CD14-positive monocyte (primary cell): ENCODE measurements around the gene FERD3L. TPM values are rescaled to one million over a fixed set of nuclear protein-coding genes. Genes with fewer than 3 reads are reported as not detected.

Source experiments
- DNase-seq, 3 donors: peaks; one replicate each; pipeline ENCODE4 v3.0.0-alpha.2; 2011 to 2022
- H2AFZ ChIP-seq: 2 replicates; pipeline ENCODE4 v1.6.0; 2012; ENCODE audit warnings: mild to moderate bottlenecking, low read depth, low read length, inconsistent platforms; ENCODE audit not compliant: insufficient read depth, poor library complexity, severe bottlenecking
- H3K27ac ChIP-seq, 2 donors: 1 replicate in 1 of 2; 2 replicates in 1 of 2; pipeline ENCODE4 v1.5.1; 2012 to 2013; ENCODE audit warnings: low read length in 2 of 2, control low read depth in 1 of 2, inconsistent platforms in 1 of 2, low read depth in 1 of 2, mild to moderate bottlenecking in 1 of 2
- H3K27me3 ChIP-seq, 2 donors: one replicate each; pipeline versions ENCODE4 v1.6.0 to v1.6.1; 2011 to 2013; ENCODE audit warnings: low read length in 2 of 2; ENCODE audit not compliant: control insufficient read depth in 2 of 2, insufficient read depth in 2 of 2
- H3K36me3 ChIP-seq, 2 donors: replicated peaks in 1 of 2; 1 replicate in 1 of 2; 2 replicates in 1 of 2; pipeline versions ENCODE4 v1.5.1 to v1.6.1; 2012 to 2013; ENCODE audit warnings: low read length in 2 of 2, control low read depth in 1 of 2, inconsistent platforms in 1 of 2, mild to moderate bottlenecking in 1 of 2; ENCODE audit not compliant: insufficient read depth in 2 of 2, control insufficient read depth in 1 of 2
- H3K4me1 ChIP-seq, 2 donors: 1 replicate in 1 of 2; 2 replicates in 1 of 2; pipeline versions ENCODE4 v1.5.1 to v1.6.1; 2012 to 2013; ENCODE audit warnings: low read length in 2 of 2, control low read depth in 1 of 2, inconsistent platforms in 1 of 2, mild to moderate bottlenecking in 1 of 2, moderate library complexity in 1 of 2; ENCODE audit not compliant: insufficient read depth in 2 of 2, control insufficient read depth in 1 of 2
- H3K4me2 ChIP-seq: replicated peaks from 2 replicates; pipeline ENCODE3; 2012; ENCODE audit warnings: low read length, moderate library complexity, mild to moderate bottlenecking; ENCODE audit not compliant: poor library complexity, severe bottlenecking; ENCODE audit errors: extremely low read depth
- H3K4me3 ChIP-seq, 3 experiments: fragments of 200-600 bp in 1 of 3; sonication (generic) in 1 of 3; replicated peaks in 1 of 3; 1 replicate in 2 of 3; 2 replicates in 1 of 3; pipeline ENCODE4 v1.5.1; 2011 to 2013; ENCODE audit warnings: low read length in 3 of 3, mild to moderate bottlenecking in 3 of 3, control low read depth in 2 of 3, low read depth in 2 of 3, inconsistent platforms in 1 of 3, moderate library complexity in 1 of 3
- H3K79me2 ChIP-seq: 2 replicates; pipeline ENCODE4 v1.6.0; 2012; ENCODE audit warnings: mild to moderate bottlenecking, control low read depth, inconsistent platforms, low read length, moderate library complexity; ENCODE audit not compliant: insufficient read depth
- H3K9ac ChIP-seq: 2 replicates; pipeline ENCODE4 v1.6.0; 2017; ENCODE audit warnings: low read length, mild to moderate bottlenecking; ENCODE audit not compliant: insufficient read depth, poor library complexity, severe bottlenecking
- H3K9me3 ChIP-seq, 2 donors: replicated peaks in 1 of 2; 1 replicate in 1 of 2; 2 replicates in 1 of 2; pipeline versions ENCODE4 v1.5.1 to v1.6.1; 2012 to 2013; ENCODE audit warnings: low read length in 2 of 2, control low read depth in 1 of 2; ENCODE audit not compliant: control insufficient read depth in 1 of 2, insufficient read depth in 1 of 2
- H4K20me1 ChIP-seq: 2 replicates; pipeline ENCODE4 v1.6.0; 2012; ENCODE audit warnings: mild to moderate bottlenecking, low read length, control low read depth, moderate library complexity; ENCODE audit not compliant: insufficient read depth
- H3K27ac Mint-ChIP-seq, 7 donors: one replicate each; pipeline ENCODE4 v1.8.0; 2020; ENCODE audit warnings: mild to moderate bottlenecking in 7 of 7, mixed read lengths in 7 of 7, moderate library complexity in 6 of 7, inconsistent platforms in 2 of 7
- H3K27me3 Mint-ChIP-seq, 3 donors: one replicate each; pipeline ENCODE4 v1.8.0; 2021 to 2022; ENCODE audit warnings: low read depth in 3 of 3, mild to moderate bottlenecking in 3 of 3, mixed read lengths in 3 of 3, moderate library complexity in 3 of 3, inconsistent platforms in 1 of 3
- H3K36me3 Mint-ChIP-seq, 2 donors: one replicate each; pipeline ENCODE4 v1.8.0; 2020; ENCODE audit warnings: mixed read lengths in 2 of 2, inconsistent platforms in 1 of 2, mild to moderate bottlenecking in 1 of 2
- H3K4me1 Mint-ChIP-seq: one replicate; pipeline ENCODE4 v1.8.0; 2020; ENCODE audit warnings: mild to moderate bottlenecking, mixed read lengths
- H3K4me3 Mint-ChIP-seq, 2 donors: one replicate each; pipeline ENCODE4 v1.8.0; 2020; ENCODE audit warnings: mild to moderate bottlenecking in 2 of 2, mixed read lengths in 2 of 2, moderate library complexity in 1 of 2
- H3K9me3 Mint-ChIP-seq, 7 donors: one replicate each; pipeline ENCODE4 v1.8.0; 2020 to 2022; ENCODE audit warnings: mixed read lengths in 7 of 7, mild to moderate bottlenecking in 6 of 7, moderate library complexity in 6 of 7, inconsistent platforms in 2 of 7
- CTCF ChIP-seq: fragments of 200-600 bp; IDR thresholded peaks from one replicate; pipeline ENCODE4 v1.8.0; 2022; ENCODE audit warnings: antibody characterized with exemption, mild to moderate bottlenecking
- WGBS: methylation state at CpG from one replicate; pipeline ENCODE4 v1.1.5; 2013; ENCODE audit warnings: missing lambda C conversion rate; ENCODE audit not compliant: insufficient coverage; 5-methylcytosine and 5-hydroxymethylcytosine counted together
- intact Hi-C, 2 donors: fragments of 100-400 bp; cut with micrococcal nuclease; formaldehyde crosslinking; loops; one replicate each; pipeline versions ENCODE4 v1.15.0 to v1.15.1; 2023
- polyA plus RNA-seq, 3 donors: library from polyadenylated mRNA; depleted of rRNA in 1 of 3; unstranded in 2 of 3; stranded (reverse) in 1 of 3; fragments of 300-500 nt in 2 of 3; fragments of >200 nt in 1 of 3; fragmentation: Illumina TruSeq in 2 of 3; gene quantifications; 1 replicate in 2 of 3; 2 replicates in 1 of 3; pipeline ENCODE4 v1.2.3, GENCODE V29; 2012 to 2021

The FERD3L gene
- polyA plus RNA-seq, 3 donors: not detected

GRCh38 chr7:19097165-19098055 is 47.8 kb downstream of the FERD3L start:
- H3K4me2 ChIP-seq: no peak overlapping the region
- Mint-ChIP-seq H3K4me3 (peak overlapping the region in 1 of 2 donors; percentile 24), H3K27ac (no peak overlapping the region), H3K27me3 (peaks cover 24 to 44% (median 32%) of the 10 kb centered on the region in 3 donors), H3K36me3 (no peaks in the 10 kb centered on the region), H3K9me3 (peaks cover 0 to 4% (median 0%) of the 10 kb centered on the region in 7 donors), H3K4me1 (no peaks in the 10 kb centered on the region)
- H3K9me3 ChIP-seq: no peaks in the 10 kb centered on the region
- intact Hi-C loops: no loop called here
- H4K20me1 ChIP-seq: no peaks in the 10 kb centered on the region
- no peaks in the 10 kb centered on the region for H3K36me3 ChIP-seq
- H3K9ac ChIP-seq: no peak overlapping the region
- H3K27me3 ChIP-seq: peaks cover 37 to 59% of the 10 kb centered on the region in 2 donors
- DNase-seq: no peak
- no peak overlapping the region for H3K4me3 ChIP-seq
- no peak for TF ChIP-seq CTCF
- H2AFZ ChIP-seq: no peak overlapping the region
- H3K27ac ChIP-seq: no peak overlapping the region
- no peaks in the 10 kb centered on the region for H3K79me2 ChIP-seq
- WGBS: no CpG with 5 or more reads among the region's 9 CpGs
- no peaks in the 10 kb centered on the region for H3K4me1 ChIP-seq

- no peak for DNase-seq
- TF ChIP-seq CTCF: no peak
- no peak overlapping the region for H3K27ac ChIP-seq
- no peaks in the 10 kb centered on the region for H3K4me1 ChIP-seq
- H4K20me1 ChIP-seq: no peaks in the 10 kb centered on the region
- no peak overlapping the region for H3K4me2 ChIP-seq
- no peak overlapping the region for H3K4me3 Mint-ChIP-seq
- no CpG with 5 or more reads among the region's 5 CpGs for WGBS
- no peaks in the 10 kb centered on the region for H3K4me1 Mint-ChIP-seq
- H3K27me3 Mint-ChIP-seq: peaks cover 18 to 27% (median 20%) of the 10 kb centered on the region in 3 donors
- no peaks in the 10 kb centered on the region for H3K79me2 ChIP-seq
- H3K9me3 ChIP-seq: no peaks in the 10 kb centered on the region
- H2AFZ ChIP-seq: no peak overlapping the region
- peaks cover 25 to 41% of the 10 kb centered on the region in 2 donors for H3K27me3 ChIP-seq
- H3K9ac ChIP-seq: no peak overlapping the region
- H3K36me3 ChIP-seq: no peaks in the 10 kb centered on the region
- no peaks in the 10 kb centered on the region for H3K36me3 Mint-ChIP-seq
- no peak overlapping the region for H3K27ac Mint-ChIP-seq
- H3K4me3 ChIP-seq: no peak overlapping the region
- intact Hi-C loops: no loop called here
- H3K9me3 Mint-ChIP-seq: no peaks in the 10 kb centered on the region
These were observed 49.8 kb downstream of the FERD3L start for GRCh38 chr7:19095353-19095860.

Other genes starting within 250 kb of the FERD3L start
- gene TWIST1, start 27.8 kb downstream of the FERD3L start, polyA plus RNA-seq: not detected